HepG2 (cell line): ENCODE measurements around the gene DIP2C.

Source experiments
- FOXP1 ChIP-seq, 2 experiments: fragments of 450-650 bp in 1 of 2; IDR thresholded peaks; 2 replicates each; pipeline ENCODE4 v1.6.1; 2017 to 2018; ENCODE audit warnings: antibody characterized with exemption in 1 of 2
- HOXA7 ChIP-seq: sonication (generic); formaldehyde crosslinking; IDR thresholded peaks from 2 replicates; pipeline ENCODE4 v1.8.1; 2022; ENCODE audit warnings: mild to moderate bottlenecking, missing genetic modification reagents, moderate library complexity
- KAT7 ChIP-seq: IDR thresholded peaks from 2 replicates; pipeline ENCODE4 v1.6.1; 2018; ENCODE audit warnings: borderline replicate concordance, missing compliant biosample characterization
- KLF15 ChIP-seq: sonication (generic); formaldehyde crosslinking; IDR thresholded peaks from 2 replicates; pipeline ENCODE4 v1.8.1; 2023; ENCODE audit warnings: borderline replicate concordance, mild to moderate bottlenecking, inconsistent platforms, missing genetic modification reagents, mixed read lengths
- MXI1 ChIP-seq: IDR thresholded peaks from 3 replicates; pipeline ENCODE4 v1.6.1; 2012; ENCODE audit warnings: low read depth, low read length, inconsistent platforms, borderline replicate concordance
- TFDP1 ChIP-seq: IDR thresholded peaks from 2 replicates; pipeline ENCODE4 v1.6.1; 2016; ENCODE audit warnings: missing compliant biosample characterization, missing genetic modification reagents, borderline replicate concordance
- ZNF24 ChIP-seq: fragments of 450-650 bp; IDR thresholded peaks from 2 replicates; pipeline ENCODE4 v1.6.1; 2017; ENCODE audit warnings: antibody characterized with exemption, mild to moderate bottlenecking
- ZNF547 ChIP-seq: sonication (generic); formaldehyde crosslinking; IDR thresholded peaks from 2 replicates; pipeline ENCODE4 v1.5.1; 2020; ENCODE audit warnings: mild to moderate bottlenecking, missing genetic modification reagents
- ZNF704 ChIP-seq: sonication (generic); formaldehyde crosslinking; IDR thresholded peaks from 2 replicates; pipeline ENCODE4 v1.8.1; 2023; ENCODE audit warnings: mild to moderate bottlenecking, inconsistent platforms, moderate library complexity, missing genetic modification reagents, borderline replicate concordance
- TF ChIP-seq, protein P1 (sequence below): IDR thresholded peaks from 2 replicates; pipeline ENCODE4 v1.6.1; 2016; ENCODE audit warnings: low read depth, borderline replicate concordance
- TF ChIP-seq, protein P2 (sequence below): sonication (generic); formaldehyde crosslinking; IDR thresholded peaks from 2 replicates; pipeline ENCODE4 v1.4.0; 2020; ENCODE audit warnings: missing genetic modification reagents
- TF ChIP-seq, protein P3 (sequence below): sonication (generic); formaldehyde crosslinking; IDR thresholded peaks from 2 replicates; pipeline ENCODE4 v1.5.0; 2020; ENCODE audit warnings: mild to moderate bottlenecking, missing genetic modification reagents, moderate library complexity

DNA sequence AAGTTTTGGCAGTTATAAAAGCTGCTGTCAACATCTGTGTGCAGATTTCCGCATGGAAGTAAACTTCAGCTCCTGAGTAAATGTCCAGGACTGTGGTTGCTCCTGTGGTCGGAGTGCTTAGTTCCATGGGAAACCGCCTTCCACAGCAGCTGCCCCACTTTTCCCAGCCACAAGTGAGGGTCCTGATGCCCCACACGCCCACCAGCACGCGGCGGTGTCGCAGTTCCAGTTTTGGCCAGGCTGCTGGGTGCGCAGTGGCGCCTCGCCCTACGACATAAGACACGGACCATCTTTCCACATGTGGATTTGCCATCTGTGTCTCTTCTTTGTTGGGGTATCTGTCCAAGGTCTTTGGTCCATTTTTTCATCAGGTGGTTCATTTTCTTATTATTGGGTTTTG, 167.1 kb downstream of the DIP2C start:
- TF ChIP-seq ZNF704 (no peak), KAT7 (CRISPR knock-in tag) (no peak), TFDP1 (CRISPR knock-in tag) (no peak), KLF15 (no peak), ZNF24 (no peak), ZNF547 (no peak), FOXP1 (IDR thresholded peaks at IDR 0.05) (no peak), FOXP1 (CRISPR knock-in tag; IDR thresholded peaks at IDR 0.05) (no peak), HOXA7 (CRISPR knock-in tag) (no peak), MXI1 (no peak)
- TF ChIP-seq, protein P1, sequence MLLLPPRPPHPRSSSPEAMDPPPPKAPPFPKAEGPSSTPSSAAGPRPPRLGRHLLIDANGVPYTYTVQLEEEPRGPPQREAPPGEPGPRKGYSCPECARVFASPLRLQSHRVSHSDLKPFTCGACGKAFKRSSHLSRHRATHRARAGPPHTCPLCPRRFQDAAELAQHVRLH, result no peak
- TF ChIP-seq, protein P2, sequence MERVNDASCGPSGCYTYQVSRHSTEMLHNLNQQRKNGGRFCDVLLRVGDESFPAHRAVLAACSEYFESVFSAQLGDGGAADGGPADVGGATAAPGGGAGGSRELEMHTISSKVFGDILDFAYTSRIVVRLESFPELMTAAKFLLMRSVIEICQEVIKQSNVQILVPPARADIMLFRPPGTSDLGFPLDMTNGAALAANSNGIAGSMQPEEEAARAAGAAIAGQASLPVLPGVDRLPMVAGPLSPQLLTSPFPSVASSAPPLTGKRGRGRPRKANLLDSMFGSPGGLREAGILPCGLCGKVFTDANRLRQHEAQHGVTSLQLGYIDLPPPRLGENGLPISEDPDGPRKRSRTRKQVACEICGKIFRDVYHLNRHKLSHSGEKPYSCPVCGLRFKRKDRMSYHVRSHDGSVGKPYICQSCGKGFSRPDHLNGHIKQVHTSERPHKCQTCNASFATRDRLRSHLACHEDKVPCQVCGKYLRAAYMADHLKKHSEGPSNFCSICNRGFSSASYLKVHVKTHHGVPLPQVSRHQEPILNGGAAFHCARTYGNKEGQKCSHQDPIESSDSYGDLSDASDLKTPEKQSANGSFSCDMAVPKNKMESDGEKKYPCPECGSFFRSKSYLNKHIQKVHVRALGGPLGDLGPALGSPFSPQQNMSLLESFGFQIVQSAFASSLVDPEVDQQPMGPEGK (CRISPR knock-in tag), result no peak
- TF ChIP-seq, protein P3, sequence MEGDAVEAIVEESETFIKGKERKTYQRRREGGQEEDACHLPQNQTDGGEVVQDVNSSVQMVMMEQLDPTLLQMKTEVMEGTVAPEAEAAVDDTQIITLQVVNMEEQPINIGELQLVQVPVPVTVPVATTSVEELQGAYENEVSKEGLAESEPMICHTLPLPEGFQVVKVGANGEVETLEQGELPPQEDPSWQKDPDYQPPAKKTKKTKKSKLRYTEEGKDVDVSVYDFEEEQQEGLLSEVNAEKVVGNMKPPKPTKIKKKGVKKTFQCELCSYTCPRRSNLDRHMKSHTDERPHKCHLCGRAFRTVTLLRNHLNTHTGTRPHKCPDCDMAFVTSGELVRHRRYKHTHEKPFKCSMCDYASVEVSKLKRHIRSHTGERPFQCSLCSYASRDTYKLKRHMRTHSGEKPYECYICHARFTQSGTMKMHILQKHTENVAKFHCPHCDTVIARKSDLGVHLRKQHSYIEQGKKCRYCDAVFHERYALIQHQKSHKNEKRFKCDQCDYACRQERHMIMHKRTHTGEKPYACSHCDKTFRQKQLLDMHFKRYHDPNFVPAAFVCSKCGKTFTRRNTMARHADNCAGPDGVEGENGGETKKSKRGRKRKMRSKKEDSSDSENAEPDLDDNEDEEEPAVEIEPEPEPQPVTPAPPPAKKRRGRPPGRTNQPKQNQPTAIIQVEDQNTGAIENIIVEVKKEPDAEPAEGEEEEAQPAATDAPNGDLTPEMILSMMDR (CRISPR knock-in tag), result no peak
